Tibial nerve (tissue), 4 donors: ENCODE measurements around the gene ACP3. TPM values are rescaled to one million over a fixed set of nuclear protein-coding genes. Genes with fewer than 3 reads are reported as not detected.

Experiments
- DNase-seq, 2 donors: peaks; one replicate each; pipeline ENCODE4 v3.0.0-alpha.2; 2019; ENCODE audit warnings: low spot score in 2 of 2
- H3K27ac ChIP-seq, 4 donors: fragments of 200-600 bp; sonication (generic) in 3 of 4; one replicate each; pipeline ENCODE4 v1.5.1; 2017 to 2019; ENCODE audit warnings: mild to moderate bottlenecking in 1 of 4
- H3K27me3 ChIP-seq, 2 donors: fragments of 200-600 bp; sonication (generic) in 1 of 2; one replicate each; pipeline versions ENCODE4 v1.5.1 to v1.6.0; 2017 to 2019
- H3K36me3 ChIP-seq, 3 donors: fragments of 200-600 bp; sonication (generic); one replicate each; pipeline ENCODE4 v1.5.1; 2018 to 2019
- H3K4me1 ChIP-seq, 4 donors: fragments of 200-600 bp; sonication (generic) in 3 of 4; one replicate each; pipeline ENCODE4 v1.5.1; 2017 to 2019
- H3K4me3 ChIP-seq, 4 donors: fragments of 200-600 bp; sonication (generic) in 3 of 4; one replicate each; pipeline ENCODE4 v1.5.1; 2017 to 2019; ENCODE audit warnings: mild to moderate bottlenecking in 1 of 4, moderate library complexity in 1 of 4
- H3K9me3 ChIP-seq, 4 donors: fragments of 200-600 bp; sonication (generic) in 3 of 4; one replicate each; pipeline ENCODE4 v1.5.1; 2017 to 2019
- CTCF ChIP-seq, 5 experiments: fragments of 200-600 bp in 3 of 5; fragments of 450-650 bp in 2 of 5; sonication (generic) in 3 of 5; IDR thresholded peaks; one replicate each; pipeline ENCODE4 v1.5.1; 2016 to 2019; ENCODE audit warnings: antibody characterized with exemption in 5 of 5, mild to moderate bottlenecking in 3 of 5, moderate library complexity in 2 of 5
- EP300 ChIP-seq, 2 donors: sonication (generic); formaldehyde crosslinking; IDR thresholded peaks; one replicate each; pipeline ENCODE4 v1.6.1; 2017; ENCODE audit warnings: antibody characterized with exemption in 2 of 2, mild to moderate bottlenecking in 1 of 2
- POLR2A ChIP-seq, 2 donors: fragments of 450-650 bp; IDR thresholded peaks; one replicate each; pipeline ENCODE4 v1.6.1; 2017; ENCODE audit warnings: antibody characterized with exemption in 2 of 2, mild to moderate bottlenecking in 2 of 2, moderate library complexity in 2 of 2
- WGBS, 2 donors: methylation state at CpG; one replicate each; pipeline ENCODE4 v1.1.5; 2018; 5-methylcytosine and 5-hydroxymethylcytosine counted together
- total RNA-seq, 4 donors: library from RNA; depleted of rRNA; stranded (reverse); fragments of >200 nt; gene quantifications; one replicate each; pipeline ENCODE4 v1.1.0, GENCODE V29; 2016

ACP3 gene
- 1 to 10 TPM in 2 of 4 donors, under 1 TPM in 1, not detected in 1; 0.42 to 5.0 (median 3.3) TPM for total RNA-seq

- peak in 1 of 2 donors; percentile 7 for DNase-seq
- Histone ChIP-seq H3K4me3 (peak within 1 kb of the TSS in 2 of 4 donors; percentile 12 to 14), H3K9me3 (no peaks in the 10 kb centered on the region), H3K27me3 (no peaks in the 10 kb centered on the region), H3K4me1 (peaks cover 0 to 11% (median 0%) of the 10 kb centered on the region in 4 donors), H3K36me3 (no peaks in the 10 kb centered on the region), H3K27ac (peak within 1 kb of the TSS in 1 of 4 donors; percentile 13)
- WGBS, 2 donors, result 38 to 39% methylated on average over 6 of the region's 6 CpGs
- TF ChIP-seq CTCF (IDR thresholded peaks at IDR 0.05), result no peak
- no peak for TF ChIP-seq POLR2A (IDR thresholded peaks at IDR 0.05)
- peak in 1 of 2 donors; percentile 24 for TF ChIP-seq EP300 (IDR thresholded peaks at IDR 0.05)
These were observed at the start of gene ACP3 for GRCh38 chr3:132317229-132317948. TSS of gene ACP3 (plus strand) at chr3:132317407. CDS start at chr3:132317457, 50 bp downstream.

- DNase-seq, result no peak
- TF ChIP-seq POLR2A (IDR thresholded peaks at IDR 0.05), result no peak
- TF ChIP-seq CTCF (IDR thresholded peaks at IDR 0.05), result no peak
- TF ChIP-seq EP300 (IDR thresholded peaks at IDR 0.05), result no peak
- Histone ChIP-seq H3K27ac (no peak overlapping the region), H3K9me3 (no peaks in the 10 kb centered on the region), H3K36me3 (no peaks in the 10 kb centered on the region), H3K27me3 (no peaks in the 10 kb centered on the region), H3K4me3 (no peak overlapping the region), H3K4me1 (no peaks in the 10 kb centered on the region)
- 79 to 80% methylated on average over 2 of the region's 2 CpGs for WGBS, 2 donors
These were observed 48.3 kb upstream of the ACP3 start for GRCh38 chr3:132268956-132269355.

- Histone ChIP-seq H3K27me3 (no peaks in the 10 kb centered on the region), H3K4me1 (no peaks in the 10 kb centered on the region), H3K9me3 (peaks cover 0 to 15% (median 0%) of the 10 kb centered on the region in 4 donors), H3K27ac (no peak overlapping the region), H3K4me3 (no peak overlapping the region), H3K36me3 (no peaks in the 10 kb centered on the region)
- 47 to 48% methylated on average over 6 of the region's 6 CpGs for WGBS, 2 donors
- no peak for TF ChIP-seq CTCF (IDR thresholded peaks at IDR 0.05)
- TF ChIP-seq POLR2A (IDR thresholded peaks at IDR 0.05), result no peak
- no peak for TF ChIP-seq EP300 (IDR thresholded peaks at IDR 0.05)
- no peak for DNase-seq
These were observed 44.2 kb upstream of the ACP3 start for GRCh38 chr3:132273036-132273435.

- Histone ChIP-seq H3K4me3 (no peak overlapping the region), H3K27me3 (no peaks in the 10 kb centered on the region), H3K9me3 (peaks cover 0 to 15% (median 0%) of the 10 kb centered on the region in 4 donors), H3K27ac (no peak overlapping the region), H3K36me3 (no peaks in the 10 kb centered on the region), H3K4me1 (no peaks in the 10 kb centered on the region)
- 77 to 90% methylated on average over 5 of the region's 5 CpGs for WGBS, 2 donors
- DNase-seq, result no peak
- no peak for TF ChIP-seq POLR2A (IDR thresholded peaks at IDR 0.05)
- no peak for TF ChIP-seq EP300 (IDR thresholded peaks at IDR 0.05)
- no peak for TF ChIP-seq CTCF (IDR thresholded peaks at IDR 0.05)
These were observed 40.8 kb upstream of the ACP3 start for GRCh38 chr3:132276228-132276906.

GRCh38 chr3:132279030-132279429, 38.2 kb upstream of the ACP3 start:
- Histone ChIP-seq H3K36me3 (no peaks in the 10 kb centered on the region), H3K27me3 (no peaks in the 10 kb centered on the region), H3K9me3 (peaks cover 0 to 15% (median 0%) of the 10 kb centered on the region in 4 donors), H3K27ac (no peak overlapping the region), H3K4me1 (peaks cover 0 to 5% (median 0%) of the 10 kb centered on the region in 4 donors), H3K4me3 (no peak overlapping the region)
- DNase-seq, result no peak
- TF ChIP-seq POLR2A (IDR thresholded peaks at IDR 0.05) (no peak), CTCF (IDR thresholded peaks at IDR 0.05) (no peak), EP300 (IDR thresholded peaks at IDR 0.05) (no peak)
- WGBS, 2 donors, result 66 to 70% methylated on average over 2 of the region's 2 CpGs
